GM23338 (cell line): ENCODE measurements around the gene TSR1.

Experiments used
- CTCF ChIP-seq, 2 experiments: fragments of 200-600 bp in 1 of 2; sonication (generic) in 1 of 2; conservative IDR thresholded peaks; 2 replicates each; pipeline versions ENCODE4 v1.5.1 to v1.6.1; 2016 to 2017; ENCODE audit warnings: antibody characterized with exemption in 2 of 2, low read depth in 2 of 2, mild to moderate bottlenecking in 2 of 2, moderate library complexity in 1 of 2
- NANOG ChIP-seq: IDR thresholded peaks from 2 replicates; pipeline ENCODE4 v1.6.1; 2016; ENCODE audit warnings: antibody characterized with exemption, borderline replicate concordance
- POLR2AphosphoS5 ChIP-seq: IDR thresholded peaks from 2 replicates; pipeline ENCODE4 v1.6.1; 2016; ENCODE audit warnings: antibody characterized with exemption, low read depth
- ZNF462 ChIP-seq: fragments of 250-450 bp; sonication (Bioruptor Pico); IDR thresholded peaks from 2 replicates; pipeline ENCODE4 v1.5.0; 2020; ENCODE audit warnings: mild to moderate bottlenecking, moderate library complexity

DNA sequence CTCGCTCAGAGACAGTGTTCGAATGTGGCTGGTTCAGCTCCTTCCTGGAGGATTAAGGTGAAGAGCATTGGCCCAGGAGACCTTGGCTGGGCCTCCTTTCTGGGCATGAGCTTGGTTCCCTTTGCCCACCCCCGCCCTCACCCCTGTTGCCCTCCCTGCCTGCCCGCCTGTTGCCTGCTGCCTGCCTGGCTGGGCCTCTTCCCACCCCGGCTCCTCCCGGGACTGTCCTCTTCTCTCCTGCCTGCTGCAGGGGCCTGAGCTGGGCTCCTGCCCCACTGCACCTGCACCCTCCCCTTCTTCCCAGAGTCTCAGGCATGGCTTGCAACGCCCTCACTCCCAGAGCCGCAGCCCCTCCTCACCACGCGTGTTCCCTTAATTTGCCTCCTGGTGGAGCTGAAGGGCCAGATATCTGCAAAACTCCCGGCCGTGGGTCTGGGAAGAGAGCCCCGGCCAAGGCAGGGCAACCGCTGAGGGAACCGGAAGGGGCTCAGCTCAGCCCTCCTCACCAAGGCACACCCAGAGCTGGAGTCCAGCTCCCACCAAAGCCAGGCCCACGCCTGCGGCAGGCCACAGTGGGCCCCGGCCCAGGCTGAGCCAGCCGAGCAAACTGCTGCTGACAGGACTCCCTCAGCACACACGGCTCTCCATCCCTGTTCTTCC, 33.4 kb upstream of the TSR1 start:
- TF ChIP-seq CTCF (conservative IDR thresholded peaks at IDR 0.05; ENCODE audit: low read depth in 2 of 2), result peak; percentile 40 to 66
- TF ChIP-seq ZNF462 (CRISPR knock-in tag), result no peak
- TF ChIP-seq POLR2AphosphoS5, result no peak
- no peak for TF ChIP-seq NANOG
